Measurements from ENCODE around the gene SLC36A4.

- TF ChIP-seq CTCF (IDR thresholded peaks at IDR 0.05) (no peak), EZH2 (IDR thresholded peaks at IDR 0.05) (no peak)
These were observed 65.0 kb downstream of the SLC36A4 start for GRCh38 chr11:93132836-93133235.
